NOMO-1 treated with DMSO at 0.1 percent for 48 hours (cell line): Measurements from ENCODE around the gene TAL2.

Source experiments
- DNase-seq: peaks from one replicate; lab custom pipeline; 2025; ENCODE audit not compliant: unreplicated experiment; lab: John Stamatoyannopoulos, UW

TAL2 gene

GRCh38 chr9:105662184-105663104 is at the start of gene TAL2:
Gene TAL2, plus strand, starts transcription at chr9:105662457. Its CDS starts 40 bp downstream, at chr9:105662497.
- DNase-seq, result no peak

DNA sequence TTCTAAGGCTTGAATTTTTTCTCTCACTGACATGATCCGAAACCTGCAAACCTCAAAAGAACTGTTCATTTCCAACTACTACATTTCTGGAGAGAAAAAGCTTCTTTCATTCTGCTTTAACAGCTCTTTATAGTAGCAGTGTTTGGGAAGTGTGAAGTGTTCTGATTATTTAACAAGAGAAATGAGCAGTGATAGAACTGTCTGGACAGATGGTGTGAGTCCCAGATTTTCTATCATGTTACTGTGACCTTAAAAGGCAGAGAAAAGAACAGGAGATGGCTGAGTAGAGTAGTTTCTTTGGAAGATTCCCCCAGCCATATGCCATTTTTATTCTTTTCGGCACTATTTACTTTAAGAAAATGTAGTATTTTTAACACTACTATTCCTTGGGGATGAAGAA is 41.3 kb upstream of the TAL2 start:
- DNase-seq, result no peak

GRCh38 chr9:105625088-105625487 is 37.2 kb upstream of the TAL2 start:
- DNase-seq, result no peak

GRCh38 chr9:105632807-105633206 is 29.4 kb upstream of the TAL2 start:
- no peak for DNase-seq

DNA sequence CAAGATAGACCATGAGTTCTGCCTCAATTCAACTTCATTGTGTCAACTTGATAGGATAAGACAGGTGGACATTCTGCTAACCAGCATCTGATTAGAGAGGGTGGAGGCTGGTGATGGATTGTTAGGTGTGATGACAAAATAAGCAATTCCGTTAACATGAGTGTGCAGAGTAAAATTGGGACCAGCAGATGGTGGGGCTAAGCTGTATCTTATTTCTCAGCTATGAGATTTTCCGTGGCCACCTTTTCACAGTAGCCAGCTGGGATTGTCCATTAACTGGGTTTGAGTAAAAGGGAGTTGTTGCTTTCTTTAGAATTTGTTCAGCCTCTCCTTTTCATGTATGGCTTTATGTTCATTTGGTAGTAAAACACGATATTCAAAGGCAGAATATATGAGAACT is 28.8 kb upstream of the TAL2 start:
- no peak for DNase-seq

DNA sequence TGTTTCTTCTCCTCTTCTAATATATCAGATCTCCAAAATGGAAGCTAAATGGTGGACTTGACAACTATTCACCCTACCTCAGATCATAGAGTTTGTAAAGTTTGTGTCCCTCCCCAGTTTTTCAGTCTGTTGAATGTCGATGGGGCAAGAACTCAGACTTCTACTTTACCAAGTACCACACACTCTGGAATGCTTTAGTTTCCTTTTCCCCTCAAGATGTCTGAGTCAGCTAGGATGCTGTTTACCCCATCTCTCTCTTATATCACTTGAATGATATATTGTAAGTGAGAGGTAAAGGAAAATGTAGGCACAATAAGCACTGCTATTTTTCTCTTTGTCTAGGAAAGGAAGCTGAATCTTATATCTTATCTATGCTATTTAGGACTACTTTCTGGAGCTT is 25.9 kb upstream of the TAL2 start:
- DNase-seq, result no peak

GRCh38 chr9:105637787-105638395 is 24.4 kb upstream of the TAL2 start:
- DNase-seq, result no peak

DNA sequence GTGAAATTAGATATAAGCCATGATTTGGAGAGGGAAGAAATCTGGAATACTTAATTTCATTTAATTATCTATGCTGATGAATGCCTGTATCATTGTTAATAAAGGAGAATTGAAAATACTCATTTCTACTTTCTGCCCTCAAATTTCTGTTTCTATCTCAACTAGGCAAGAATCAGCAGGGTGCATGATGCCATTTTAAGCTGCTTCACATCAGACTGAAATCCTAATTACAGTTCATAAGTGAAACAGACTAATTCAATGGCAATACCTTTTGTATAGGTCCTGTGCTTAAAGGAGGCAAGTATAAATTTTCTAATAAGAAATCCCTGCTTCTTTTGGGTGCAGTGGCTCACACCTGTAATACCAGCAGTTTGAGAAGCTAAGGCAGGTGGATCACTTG is 22.3 kb upstream of the TAL2 start:
- no peak for DNase-seq

- DNase-seq, result no peak
Observed at GRCh38 chr9:105643795-105644194, 18.5 kb upstream of the TAL2 start.

DNA sequence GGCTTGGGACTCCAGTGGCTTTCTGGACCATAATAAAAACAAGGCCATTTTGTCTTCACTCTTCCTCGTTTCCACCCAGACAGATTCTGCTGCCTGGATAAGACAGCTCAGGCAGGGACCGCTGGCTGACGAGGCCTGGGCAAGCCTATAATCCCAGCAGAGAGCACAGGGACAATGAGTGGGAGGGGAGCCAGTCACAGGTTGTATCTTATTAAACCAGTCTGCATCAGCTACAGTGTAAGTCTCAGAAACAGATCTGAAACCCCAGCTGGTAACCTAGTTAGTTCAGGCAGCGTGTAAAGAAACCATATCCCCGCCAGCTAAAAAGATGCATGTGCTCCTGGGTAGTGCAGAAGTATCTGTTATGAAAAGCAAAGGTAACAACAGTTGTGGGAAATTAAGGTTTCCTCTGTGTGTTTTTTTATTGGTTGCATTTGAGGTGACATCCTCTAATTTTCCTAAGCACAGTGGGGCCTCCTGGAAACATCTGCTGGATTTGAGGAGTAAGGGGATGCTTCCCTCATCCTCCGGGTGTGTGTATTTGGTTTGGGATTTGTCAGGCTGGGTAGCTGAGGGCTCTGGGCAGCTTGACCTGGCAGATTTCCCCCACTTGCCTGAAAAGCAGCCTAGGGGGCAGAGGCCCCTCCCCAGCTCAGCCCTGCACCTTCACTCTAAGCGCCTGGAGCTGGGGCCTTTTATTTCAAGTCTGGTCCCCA is 15.2 kb upstream of the TAL2 start:
- no peak for DNase-seq

GRCh38 chr9:105647595-105648349 is 14.5 kb upstream of the TAL2 start:
- no peak for DNase-seq

DNA sequence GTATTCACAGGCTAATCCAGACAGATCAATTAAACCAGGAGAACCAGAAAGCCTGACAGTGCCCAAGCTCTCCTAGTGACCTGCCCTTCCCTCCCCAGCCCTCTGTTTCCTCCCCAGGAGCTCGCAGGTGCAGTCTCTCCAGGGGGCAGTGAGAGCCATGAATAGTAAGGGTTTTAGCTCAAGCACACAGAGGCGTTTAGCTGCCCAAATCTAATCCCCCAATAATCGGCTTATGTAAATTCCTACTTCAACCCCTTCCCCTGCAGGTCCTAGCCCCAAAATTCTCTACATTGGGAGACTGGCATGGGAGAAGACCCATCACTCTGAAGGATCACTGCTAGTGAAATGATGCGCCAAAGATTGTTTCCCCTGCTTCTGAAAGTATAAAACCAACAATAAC is 10.5 kb upstream of the TAL2 start:
- DNase-seq, result no peak

- DNase-seq, result peak; percentile 38
Observed at GRCh38 chr9:105656131-105656921, 5.9 kb upstream of the TAL2 start.

- no peak for DNase-seq
Observed at GRCh38 chr9:105658351-105658750, 3.9 kb upstream of the TAL2 start.

GRCh38 chr9:105661011-105661410 is 1.2 kb upstream of the TAL2 start:
- DNase-seq, result no peak

DNA sequence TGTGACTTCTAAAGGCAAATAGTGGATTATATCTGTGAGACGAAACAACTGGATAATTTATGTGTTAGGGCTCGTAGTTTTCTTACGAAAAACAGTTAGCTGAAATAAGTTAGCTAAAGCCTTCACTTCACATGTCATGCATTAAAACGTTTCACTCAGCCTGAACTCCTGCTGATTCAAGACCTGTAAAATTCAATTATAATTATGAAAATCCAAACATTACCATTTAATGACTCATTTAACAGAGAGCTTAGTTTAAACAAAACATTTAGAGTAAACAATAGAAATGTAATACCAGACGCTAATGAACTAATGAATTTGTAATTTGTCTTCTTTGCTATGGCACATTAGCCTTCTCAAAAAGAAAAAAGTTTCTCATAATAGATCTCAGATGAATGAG is 1.7 kb downstream of the TAL2 start:
- DNase-seq, result no peak

- no peak for DNase-seq
Observed at GRCh38 chr9:105667867-105668266, 5.6 kb downstream of the TAL2 start.

DNA sequence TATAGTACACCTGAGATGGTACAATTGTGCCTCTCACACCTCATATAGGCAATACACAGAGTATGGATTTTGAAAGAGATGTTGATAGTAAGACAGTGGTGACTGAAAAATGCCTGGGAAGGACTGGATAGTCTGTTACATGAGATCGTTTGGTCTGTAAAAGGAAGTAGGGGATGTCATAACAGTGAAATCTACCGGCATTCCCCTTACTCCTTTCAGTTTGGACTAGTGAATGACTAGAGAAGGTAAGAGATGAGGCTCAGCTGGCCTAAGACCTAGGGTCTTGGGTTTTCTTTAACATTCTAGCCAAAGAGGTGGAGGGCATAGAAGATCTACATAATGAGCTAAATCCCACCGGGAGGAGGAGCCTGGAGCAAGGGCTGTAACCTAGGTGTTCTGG is 8.1 kb downstream of the TAL2 start:
- no peak for DNase-seq

DNA sequence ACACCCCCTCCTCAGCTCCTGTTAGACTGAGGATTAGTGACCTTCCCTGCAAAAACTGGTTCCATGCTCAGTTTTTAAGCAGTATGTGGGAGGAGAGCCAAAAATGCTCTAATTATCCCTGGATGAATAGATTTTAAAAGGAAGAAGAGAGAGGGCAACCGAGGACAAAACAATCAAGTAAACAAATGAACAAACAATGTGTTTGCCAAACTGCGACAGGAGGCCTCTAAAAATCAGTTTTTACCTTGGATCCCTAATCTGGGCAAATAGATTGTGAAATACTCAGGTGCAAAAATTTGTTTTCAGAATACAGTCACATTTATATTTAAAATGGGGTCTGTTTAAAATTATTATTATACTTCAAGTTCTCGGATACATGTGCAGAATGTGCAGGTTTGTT is 8.5 kb downstream of the TAL2 start:
- DNase-seq, result no peak

GRCh38 chr9:105672711-105673234 is 10.5 kb downstream of the TAL2 start:
- peak; percentile 99 for DNase-seq
